Activated T-cell treated with anti-CD3 and anti-CD28 coated beads, Interleukin-2, amount 50 U/mL, for 48 hours (primary cell): Measurements from ENCODE around the gene UBE2L3.
"Not testable (repeated sequence)": the region's sequence is repeated elsewhere in the genome, so short reads cannot be mapped to it uniquely, and the experiment has no call there.

ENCODE experiments used
- DNase-seq, 2 experiments: peaks; one replicate each; pipeline ENCODE4 v3.0.0-alpha.2; 2020

Gene UBE2L3

DNA sequence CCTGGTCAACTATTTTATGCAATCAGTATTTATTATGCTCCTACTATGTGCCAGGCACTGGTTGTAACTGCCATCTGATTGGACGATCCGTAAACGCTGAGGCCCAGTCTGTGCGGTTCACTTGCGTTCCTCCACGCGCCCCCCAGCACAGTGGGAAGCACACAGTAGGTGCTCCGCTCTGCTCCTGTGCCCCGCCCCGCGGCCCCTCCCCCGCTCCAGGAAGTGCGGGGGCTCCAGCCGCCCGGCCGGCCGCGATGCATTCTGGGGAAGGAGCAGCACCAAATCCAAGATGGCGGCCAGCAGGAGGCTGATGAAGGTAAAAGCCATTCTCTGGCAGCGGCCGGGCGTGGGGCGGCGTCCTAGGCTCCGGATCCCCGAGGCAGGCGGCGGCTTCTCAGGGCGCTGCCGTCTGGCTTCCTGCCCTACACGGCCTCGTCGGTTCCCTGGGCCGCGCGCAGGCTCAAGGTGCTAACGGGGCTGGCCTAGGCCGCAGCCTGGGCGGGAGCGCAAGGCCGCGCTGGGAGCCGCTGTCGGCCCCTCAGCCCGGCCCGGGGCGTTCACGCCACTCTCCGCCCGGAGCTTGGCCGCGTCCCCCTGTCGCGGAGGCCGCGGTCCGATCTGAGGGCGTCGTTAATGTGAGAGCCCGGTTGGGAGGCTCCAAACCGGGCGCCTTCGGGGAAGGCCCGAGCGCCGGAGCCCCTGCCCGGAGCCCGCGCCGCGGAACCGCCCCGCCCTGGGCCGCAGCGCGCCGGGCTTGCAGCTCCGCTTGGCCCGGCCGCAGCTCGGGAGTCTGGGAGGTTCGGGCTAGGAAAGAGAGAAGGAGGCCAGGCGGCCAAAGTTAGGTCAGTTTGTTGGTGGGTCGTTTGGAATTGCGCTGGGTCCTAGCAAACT lies at the start of gene UBE2L3:
TSS of gene UBE2L3 (plus strand) at position 259 of the 891 bp plus-strand sequence. CDS start at position 290, 31 bp downstream.
- DNase-seq, result peak; percentile 89 to 90

- not testable (repeated sequence) for DNase-seq
These were observed 40.6 kb upstream of the UBE2L3 start for GRCh38 chr22:21526705-21527500.

- DNase-seq, result not testable (repeated sequence)
These were observed 36.0 kb upstream of the UBE2L3 start for GRCh38 chr22:21531525-21531924.

DNA sequence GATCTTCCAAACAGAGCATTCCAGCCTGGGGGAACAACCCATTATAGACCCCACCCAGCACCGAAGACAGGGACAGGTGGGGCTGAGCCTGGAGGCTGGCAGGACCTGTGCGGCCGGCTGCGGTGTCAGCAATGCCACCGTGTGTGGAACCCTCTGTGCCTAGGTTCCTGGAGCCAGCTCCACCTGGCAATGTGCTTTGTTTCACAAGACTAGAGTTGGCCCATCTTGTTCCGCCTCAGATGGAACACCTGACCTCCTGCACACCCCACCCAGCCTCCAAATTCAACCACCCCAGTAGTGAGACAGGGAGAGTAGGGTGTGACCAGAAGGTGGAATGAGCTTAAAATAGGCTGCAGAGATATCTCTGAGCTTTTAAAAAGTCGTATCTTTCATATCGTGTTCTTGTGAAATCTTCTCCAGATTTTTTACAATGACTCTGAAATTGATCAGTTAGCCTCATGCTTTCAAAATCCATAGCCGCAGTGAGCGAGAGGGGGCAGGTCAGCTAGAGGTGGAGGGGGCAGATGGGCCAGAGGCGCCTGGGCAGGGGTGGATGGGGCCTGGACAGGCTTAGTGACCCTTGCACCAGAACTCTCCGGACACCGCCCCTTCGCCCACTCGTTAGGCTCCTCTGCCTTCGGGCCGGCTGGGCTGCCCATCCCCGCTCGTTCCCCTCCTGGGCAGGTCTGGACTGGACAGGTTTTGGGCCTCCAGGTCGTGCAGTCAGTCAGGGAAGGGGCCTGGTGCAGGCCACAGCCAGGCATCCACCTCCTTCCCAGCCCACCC lies 34.5 kb upstream of the UBE2L3 start:
- DNase-seq, result not testable (repeated sequence)

DNA sequence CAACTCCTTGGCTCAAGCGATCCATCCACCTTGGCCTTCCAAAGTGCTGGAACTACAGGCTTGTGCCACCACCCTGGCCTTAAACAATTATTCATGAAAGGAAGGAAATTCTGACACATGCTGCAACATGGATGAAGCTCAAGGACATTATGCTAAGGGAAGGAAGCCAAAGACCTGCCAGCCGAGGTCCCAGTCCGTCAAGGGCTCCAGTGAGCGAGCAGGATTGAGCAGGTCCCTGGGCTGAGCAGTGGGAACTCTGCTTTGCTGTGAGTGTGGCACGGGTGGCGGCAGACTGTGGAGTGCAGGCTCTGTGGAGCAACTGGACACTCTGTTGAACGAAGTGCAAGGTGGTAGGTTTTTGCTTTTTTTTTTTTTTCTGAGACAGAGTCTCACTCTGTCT lies 27.7 kb upstream of the UBE2L3 start:
- DNase-seq, result not testable (repeated sequence)

DNA sequence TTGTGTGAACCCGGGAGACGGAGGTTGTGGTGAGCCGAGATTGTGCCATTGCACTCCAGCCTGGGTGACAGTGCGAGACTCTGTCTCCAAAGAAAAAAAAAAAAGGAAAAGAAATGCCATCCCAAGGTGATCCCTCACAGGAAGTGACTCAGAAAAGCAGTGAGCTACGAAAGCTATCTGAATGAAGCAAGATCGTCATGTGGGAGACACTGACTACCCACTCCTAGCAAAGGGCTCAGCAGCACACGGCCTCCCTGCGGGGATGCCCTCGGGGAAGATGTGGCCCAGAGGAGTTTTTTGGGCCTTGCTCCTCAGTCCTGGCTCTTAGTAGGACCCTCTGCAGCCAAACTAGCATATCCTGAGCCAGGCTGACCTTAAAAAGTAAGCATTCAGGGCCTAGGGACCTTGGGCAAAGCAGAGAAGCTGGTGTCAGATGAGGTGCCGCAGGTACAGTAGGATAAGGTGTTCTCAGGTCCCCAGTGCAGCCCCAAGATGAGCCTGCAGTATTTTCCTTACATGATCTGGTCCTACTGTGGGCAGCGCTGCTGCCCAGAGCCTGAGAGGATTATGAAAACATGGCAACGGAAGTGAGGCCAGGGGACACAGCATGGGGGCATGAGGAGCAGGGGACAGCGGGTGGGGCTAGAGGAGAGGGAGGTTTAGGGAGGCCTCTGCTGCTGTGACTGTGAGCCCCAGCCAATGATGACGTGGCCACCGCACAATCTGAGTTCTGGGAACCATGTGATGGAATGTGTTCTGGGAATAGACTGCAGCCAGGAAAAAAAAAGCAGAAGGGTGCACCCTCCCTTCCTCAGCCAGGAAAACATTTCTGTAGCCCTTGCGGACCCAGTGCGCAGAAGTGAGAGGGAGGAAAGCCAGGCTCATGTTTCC lies 22.8 kb upstream of the UBE2L3 start:
- peak in 1 of 2 experiments; percentile 5 for DNase-seq

DNA sequence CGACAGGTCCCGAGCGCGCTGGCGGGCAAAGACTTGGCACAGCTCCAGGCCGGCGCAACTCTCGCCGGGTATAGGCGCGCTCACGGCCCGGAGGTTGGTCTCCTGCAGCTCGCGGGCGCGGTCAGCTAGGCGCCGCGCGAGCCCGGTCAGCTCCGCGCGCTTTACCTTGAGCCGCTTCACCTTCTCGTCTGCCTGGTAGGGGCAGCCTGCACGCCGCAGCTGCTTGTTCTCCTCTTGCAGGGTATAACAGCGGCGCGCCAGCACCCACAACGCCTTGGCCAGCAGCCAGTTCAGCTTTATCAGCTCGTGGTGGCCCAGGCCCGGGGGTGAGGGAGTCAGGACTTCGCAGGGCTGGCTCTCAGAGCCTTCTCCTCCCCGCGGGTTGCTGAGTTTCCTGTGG lies 18.0 kb upstream of the UBE2L3 start:
- not testable (repeated sequence) for DNase-seq

GRCh38 chr22:21550008-21550677 lies 17.4 kb upstream of the UBE2L3 start:
- not testable (repeated sequence) for DNase-seq

DNA sequence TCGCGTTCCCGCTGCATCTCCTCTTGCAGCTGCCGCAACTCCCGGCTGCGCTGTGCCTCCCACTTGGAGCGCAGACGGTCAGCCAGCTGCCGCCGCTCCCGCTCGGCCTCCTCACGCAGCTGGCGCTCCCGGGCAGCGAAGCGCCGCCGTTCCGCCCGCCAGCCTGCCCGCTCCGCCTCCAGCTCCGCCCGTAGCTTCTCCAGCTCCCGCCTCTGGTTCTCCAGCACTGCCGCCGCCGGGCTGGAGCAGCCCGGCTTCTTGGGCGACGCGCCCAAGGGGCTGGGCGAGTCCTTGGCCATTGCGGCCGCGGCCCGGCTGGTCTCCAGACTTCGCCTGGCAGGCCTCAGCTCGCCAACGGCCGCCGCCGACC lies 16.9 kb upstream of the UBE2L3 start:
- DNase-seq, result not testable (repeated sequence)

- not testable (repeated sequence) for DNase-seq
These were observed 16.2 kb upstream of the UBE2L3 start, which contains the start of gene RIMBP3C for GRCh38 chr22:21551361-21551760. Gene RIMBP3C, minus strand, starts transcription at chr22:21551461. Its CDS starts 485 bp downstream, at chr22:21550976.

DNA sequence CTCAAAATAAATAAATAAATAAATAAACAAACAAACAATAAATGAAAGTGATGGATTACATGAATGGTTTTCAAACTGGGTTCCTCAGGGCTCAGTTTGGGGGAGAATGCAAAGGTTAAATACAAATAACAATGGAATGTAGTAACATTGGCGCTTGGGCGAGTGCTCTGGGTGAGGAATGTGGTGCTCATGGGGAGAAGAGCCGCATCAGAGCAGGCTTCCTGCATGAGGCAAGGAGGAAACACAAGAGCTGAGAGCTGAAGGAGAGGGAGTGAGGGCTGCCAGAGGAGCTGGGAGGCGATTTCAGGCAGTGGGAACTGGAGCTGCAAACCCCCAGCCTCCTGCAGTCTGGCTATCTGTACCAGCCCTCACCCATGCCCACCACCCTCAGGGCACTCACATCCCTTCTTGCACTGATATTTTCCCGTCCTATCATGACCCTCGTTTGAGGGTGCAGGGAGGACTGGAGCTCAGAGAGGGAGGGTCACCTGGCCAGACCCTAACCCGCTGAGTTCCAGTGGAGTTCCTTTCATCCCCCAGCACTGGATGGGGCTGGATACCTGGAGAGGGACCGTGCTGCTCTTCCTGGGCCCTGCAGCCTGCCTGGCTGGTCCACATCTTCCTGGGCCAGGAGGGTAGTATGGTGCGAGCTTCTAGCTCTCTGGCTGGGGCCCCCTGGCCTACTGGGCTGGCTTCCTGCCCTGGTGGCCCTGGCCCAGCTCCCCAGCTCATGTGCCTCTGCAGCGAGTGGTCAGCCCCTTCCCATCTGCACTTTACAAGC lies 8.0 kb upstream of the UBE2L3 start:
- DNase-seq, result not testable (repeated sequence)

- not testable (repeated sequence) for DNase-seq
These were observed 6.9 kb upstream of the UBE2L3 start for GRCh38 chr22:21560657-21561056.

DNA sequence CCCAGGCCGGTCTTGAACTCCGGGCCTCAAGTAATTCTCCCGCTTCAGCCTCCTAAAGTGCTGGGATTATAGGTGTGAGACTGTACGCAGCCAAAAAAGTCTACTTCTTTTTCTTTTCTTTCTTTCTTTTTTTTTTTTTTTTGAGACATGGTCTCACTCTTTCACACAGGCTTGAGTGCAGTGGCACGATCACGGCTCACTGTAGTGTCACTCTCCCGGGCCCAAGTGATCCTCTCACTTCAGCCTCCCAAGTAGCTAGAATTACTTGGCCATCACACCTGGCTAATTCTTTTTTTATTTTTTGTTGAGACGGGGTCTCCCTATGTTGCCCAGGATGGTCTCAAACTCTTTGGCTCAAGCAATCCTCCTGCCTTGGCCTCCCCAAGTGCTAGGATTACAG lies 3.6 kb upstream of the UBE2L3 start:
- DNase-seq, result no peak

DNA sequence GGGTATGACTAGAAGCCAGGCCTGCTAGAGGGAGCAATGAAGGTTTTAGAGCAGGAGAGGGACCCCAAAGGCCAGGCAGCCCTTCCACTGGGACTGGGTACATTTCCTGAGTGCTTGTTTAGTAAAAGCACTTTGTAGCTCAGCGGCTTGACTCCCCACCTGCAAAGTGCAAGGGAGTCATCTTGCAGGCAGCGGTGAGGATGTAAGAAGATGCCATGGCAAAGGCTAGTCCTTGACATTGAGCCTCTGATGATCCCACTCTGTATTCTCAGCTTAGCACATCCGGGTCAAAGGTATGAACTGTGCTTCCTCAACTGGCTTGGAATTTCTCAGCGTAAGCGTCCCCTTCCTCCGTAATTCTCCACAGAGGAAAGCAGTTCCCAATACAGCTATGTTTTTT lies 3.1 kb upstream of the UBE2L3 start:
- no peak for DNase-seq

DNA sequence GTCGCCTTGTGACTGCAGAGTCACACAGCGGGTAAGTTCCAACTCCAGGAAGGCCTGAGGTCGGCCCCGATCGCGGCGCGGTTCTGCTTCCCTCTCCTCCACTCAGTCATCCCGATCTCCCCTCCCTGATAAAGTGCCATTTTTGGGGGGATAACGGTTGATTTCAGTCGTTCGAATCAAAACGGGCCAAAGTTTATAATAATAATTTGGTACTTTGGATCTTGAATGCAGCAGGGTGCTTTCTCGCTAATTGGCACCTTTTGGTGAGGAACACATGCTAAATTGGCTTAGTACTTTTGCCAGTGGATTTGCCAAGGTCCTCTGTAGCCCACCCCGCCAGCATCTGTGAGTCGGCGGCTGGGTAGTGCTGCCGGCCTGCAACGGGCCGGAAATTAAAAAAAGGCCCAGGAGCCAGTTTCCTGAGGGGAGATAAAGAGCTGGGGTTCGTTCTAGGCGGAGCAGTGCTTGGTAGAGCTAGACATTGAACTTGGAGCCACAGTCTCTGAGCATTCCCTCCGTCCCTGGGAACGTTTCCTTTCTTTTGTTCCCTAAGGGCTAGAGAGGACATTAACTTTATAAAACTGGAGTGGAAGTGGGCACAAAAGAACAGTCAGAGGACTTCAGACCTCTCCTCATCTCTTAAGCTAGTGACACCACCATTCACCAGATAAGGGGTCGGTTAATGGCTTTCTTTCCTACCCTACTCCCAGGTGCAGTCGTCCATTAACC lies 997 bp downstream of the UBE2L3 start:
- DNase-seq, result peak; percentile 42 to 50

DNA sequence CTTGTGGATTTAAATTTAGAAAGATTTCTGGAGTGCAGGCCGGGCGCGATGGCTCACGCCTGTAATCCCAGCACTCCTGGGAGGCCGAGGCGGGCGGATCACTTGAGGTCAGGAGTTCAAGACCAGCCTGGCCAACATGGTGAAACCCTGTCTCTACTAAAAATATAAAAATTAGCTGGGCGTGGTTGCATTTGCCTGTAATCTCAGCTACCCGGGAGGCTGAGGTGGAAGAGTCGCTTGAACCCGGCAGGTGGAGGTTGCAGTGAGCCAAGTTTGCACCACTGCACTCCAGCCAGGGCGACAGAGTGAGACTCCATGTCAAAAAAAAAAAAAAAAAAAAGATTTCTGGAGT lies 1.5 kb downstream of the UBE2L3 start:
- not testable (repeated sequence) for DNase-seq

- DNase-seq, result no peak
These were observed 2.1 kb downstream of the UBE2L3 start for GRCh38 chr22:21569459-21570170.

DNA sequence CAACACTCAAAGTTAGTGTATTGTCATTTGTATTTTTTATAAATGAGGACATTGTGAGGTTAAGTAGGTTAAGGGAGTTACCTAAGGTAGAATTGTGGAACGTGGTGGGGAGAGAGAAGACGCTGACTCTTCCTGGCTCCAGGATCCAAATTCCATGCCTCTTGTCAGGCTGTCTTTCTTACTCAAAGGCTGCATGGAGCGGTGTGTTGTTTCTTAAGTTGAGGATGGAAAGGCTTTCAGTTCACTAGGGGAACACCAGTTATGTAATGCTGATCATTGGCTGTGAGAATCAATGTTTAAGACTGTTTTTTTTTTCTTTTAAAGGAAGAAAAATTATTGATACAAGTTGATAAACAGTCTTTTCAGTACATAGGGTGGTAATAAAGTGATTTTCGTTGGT lies 2.9 kb downstream of the UBE2L3 start:
- no peak for DNase-seq

DNA sequence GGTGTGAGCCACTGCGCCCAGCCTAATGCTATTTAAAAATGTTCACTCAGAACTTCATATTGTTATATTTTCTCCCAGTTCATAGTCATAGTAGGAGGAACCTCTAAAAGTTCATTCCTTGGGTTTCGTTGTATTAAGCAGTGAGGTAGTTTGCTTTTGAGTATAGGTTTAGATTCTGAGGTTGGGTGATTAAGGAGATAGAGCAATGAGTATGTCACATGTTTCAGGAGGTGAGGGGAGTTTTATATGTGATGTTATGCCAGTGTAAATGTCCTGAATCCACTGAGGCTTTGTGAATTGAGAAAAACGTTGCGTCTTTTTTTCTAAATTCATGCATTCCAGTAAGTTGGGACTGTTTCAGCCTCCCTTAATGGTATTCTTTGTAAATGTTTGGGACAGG lies 4.2 kb downstream of the UBE2L3 start:
- no peak for DNase-seq
